Testis (tissue), 2 donors: ENCODE measurements around the gene TMEM151A.

ENCODE experiments used
- CTCF ChIP-seq, 3 experiments: fragments of 450-650 bp in 2 of 3; fragments of 200-600 bp in 1 of 3; sonication (generic) in 1 of 3; IDR thresholded peaks; one replicate each; pipeline ENCODE4 v1.5.1; 2016 to 2019; ENCODE audit warnings: antibody characterized with exemption in 3 of 3, mild to moderate bottlenecking in 2 of 3, moderate library complexity in 1 of 3
- POLR2A ChIP-seq: fragments of 450-650 bp; IDR thresholded peaks from one replicate; pipeline ENCODE4 v1.6.1; 2017; ENCODE audit warnings: antibody characterized with exemption, mild to moderate bottlenecking, moderate library complexity

- TF ChIP-seq CTCF (IDR thresholded peaks at IDR 0.05) (no peak), POLR2A (no peak)
Measured at GRCh38 chr11:66309475-66309874, 17.8 kb downstream of the TMEM151A start.
